H4 (cell line): ENCODE results near the gene MEIS2. TPM values are rescaled to one million over a fixed set of nuclear protein-coding genes. Genes with fewer than 3 reads are reported as not detected.
"Not testable (repeated sequence)": the region's sequence is repeated elsewhere in the genome, so short reads cannot be mapped to it uniquely, and the experiment has no call there.

ENCODE experiments used
- DNase-seq: peaks from one replicate; pipeline ENCODE4 v3.0.0-alpha.2; 2015; ENCODE audit warnings: low spot score
- total RNA-seq: library from RNA; depleted of rRNA; stranded (reverse); fragments of >200 nt; shearing (Covaris generic); gene quantifications from 2 replicates; pipeline ENCODE4 v1.2.3, GENCODE V29; 2014

MEIS2 gene
- total RNA-seq, 1 experiment from 2014 or later, result 13.0 TPM

GRCh38 chr15:37009288-37009687 is 91.1 kb downstream of the MEIS2 start:
- DNase-seq, result no peak

GRCh38 chr15:37008205-37008604 is 92.1 kb downstream of the MEIS2 start:
- DNase-seq, result no peak

- no peak for DNase-seq
Measured at GRCh38 chr15:37007301-37007700, 93.0 kb downstream of the MEIS2 start.

- no peak for DNase-seq
Measured at GRCh38 chr15:37004981-37005735, 95.2 kb downstream of the MEIS2 start.

- DNase-seq, result no peak
Measured at GRCh38 chr15:37004373-37004869, 95.9 kb downstream of the MEIS2 start.

- no peak for DNase-seq
Measured at GRCh38 chr15:37002041-37002672, 98.2 kb downstream of the MEIS2 start.

GRCh38 chr15:37001417-37001816 is 98.9 kb downstream of the MEIS2 start:
- no peak for DNase-seq

GRCh38 chr15:36999778-37000177 is 100.6 kb downstream of the MEIS2 start:
- DNase-seq, result no peak

GRCh38 chr15:36996538-36997181 is 103.7 kb downstream of the MEIS2 start:
- DNase-seq, result no peak

- DNase-seq, result no peak
Measured at GRCh38 chr15:36996121-36996520, 104.2 kb downstream of the MEIS2 start.

- no peak for DNase-seq
Measured at GRCh38 chr15:36994790-36995189, 105.6 kb downstream of the MEIS2 start.

- DNase-seq, result no peak
Measured at GRCh38 chr15:36992454-36992853, 107.9 kb downstream of the MEIS2 start.

- no peak for DNase-seq
Measured at GRCh38 chr15:36988947-36989346, 111.4 kb downstream of the MEIS2 start.

- DNase-seq, result no peak
Measured at GRCh38 chr15:36982430-36982829, 117.9 kb downstream of the MEIS2 start.

GRCh38 chr15:36980281-36980680 is 120.1 kb downstream of the MEIS2 start:
- not testable (repeated sequence) for DNase-seq

GRCh38 chr15:36978625-36979024 is 121.7 kb downstream of the MEIS2 start:
- DNase-seq, result no peak

GRCh38 chr15:36978126-36978525 is 122.2 kb downstream of the MEIS2 start:
- DNase-seq, result no peak

- DNase-seq, result no peak
Measured at GRCh38 chr15:36977659-36978058, 122.7 kb downstream of the MEIS2 start.

- no peak for DNase-seq
Measured at GRCh38 chr15:36972704-36973103, 127.6 kb downstream of the MEIS2 start.

GRCh38 chr15:36970522-36970921 is 129.8 kb downstream of the MEIS2 start:
- no peak for DNase-seq

GRCh38 chr15:36967929-36968328 is 132.4 kb downstream of the MEIS2 start:
- DNase-seq, result no peak

GRCh38 chr15:36966708-36967107 is 133.6 kb downstream of the MEIS2 start:
- DNase-seq, result no peak
